Rectal smooth muscle tissue (tissue), 1 donor: ENCODE data around the gene MAPKAPK2.

Experiments used
- H3K27ac ChIP-seq: one replicate; pipeline ENCODE4 v1.7.0; 2013; ENCODE audit warnings: low read depth, low read length, inconsistent platforms
- H3K27me3 ChIP-seq: one replicate; pipeline ENCODE4 v1.7.0; 2013; ENCODE audit warnings: low read length; ENCODE audit not compliant: control insufficient read depth, insufficient read depth
- H3K36me3 ChIP-seq: one replicate; pipeline ENCODE4 v1.7.0; 2013; ENCODE audit warnings: low read length; ENCODE audit not compliant: control insufficient read depth, insufficient read depth
- H3K4me1 ChIP-seq: one replicate; pipeline ENCODE4 v1.7.0; 2013; ENCODE audit warnings: low read length; ENCODE audit not compliant: control insufficient read depth, insufficient read depth
- H3K4me3 ChIP-seq: one replicate; pipeline ENCODE4 v1.7.0; 2013; ENCODE audit warnings: low read length
- H3K9ac ChIP-seq: one replicate; pipeline ENCODE4 v1.7.0; 2013; ENCODE audit warnings: low read length

The MAPKAPK2 gene

GRCh38 chr1:206713070-206713469 lies 28.4 kb downstream of the MAPKAPK2 start:
- Histone ChIP-seq H3K36me3 (no peaks in the 10 kb centered on the region), H3K27ac (peak overlapping the region; percentile 69), H3K27me3 (no peaks in the 10 kb centered on the region), H3K9ac (no peak overlapping the region), H3K4me1 (peaks cover 32% of the 10 kb centered on the region), H3K4me3 (peak overlapping the region; percentile 4)

- no peaks in the 10 kb centered on the region for H3K36me3 ChIP-seq
- H3K27me3 ChIP-seq = no peaks in the 10 kb centered on the region
- no peak overlapping the region for H3K9ac ChIP-seq
- peaks cover 32% of the 10 kb centered on the region for H3K4me1 ChIP-seq
- H3K4me3 ChIP-seq = no peak overlapping the region
- peak overlapping the region; percentile 69 for H3K27ac ChIP-seq
These were observed 29.2 kb downstream of the MAPKAPK2 start for GRCh38 chr1:206713910-206714312.

- H3K27ac ChIP-seq = peak overlapping the region; percentile 69
- H3K4me1 ChIP-seq = peaks cover 26% of the 10 kb centered on the region
- H3K27me3 ChIP-seq = no peaks in the 10 kb centered on the region
- peak overlapping the region; percentile 37 for H3K4me3 ChIP-seq
- H3K9ac ChIP-seq = no peak overlapping the region
- H3K36me3 ChIP-seq = no peaks in the 10 kb centered on the region
These were observed 29.8 kb downstream of the MAPKAPK2 start for GRCh38 chr1:206714331-206715058.

GRCh38 chr1:206715120-206715519 lies 30.4 kb downstream of the MAPKAPK2 start:
- Histone ChIP-seq H3K9ac (no peak overlapping the region), H3K27ac (peak overlapping the region; percentile 69), H3K36me3 (no peaks in the 10 kb centered on the region), H3K4me1 (peaks cover 26% of the 10 kb centered on the region), H3K27me3 (no peaks in the 10 kb centered on the region), H3K4me3 (peak overlapping the region; percentile 37)

- Histone ChIP-seq H3K27ac (no peak overlapping the region), H3K4me3 (no peak overlapping the region), H3K9ac (no peak overlapping the region), H3K4me1 (peaks cover 23% of the 10 kb centered on the region), H3K27me3 (no peaks in the 10 kb centered on the region), H3K36me3 (no peaks in the 10 kb centered on the region)
These were observed 30.9 kb downstream of the MAPKAPK2 start for GRCh38 chr1:206715552-206716158.

GRCh38 chr1:206716159-206716869 lies 31.6 kb downstream of the MAPKAPK2 start:
- Histone ChIP-seq H3K9ac (no peak overlapping the region), H3K27me3 (no peaks in the 10 kb centered on the region), H3K4me1 (peaks cover 23% of the 10 kb centered on the region), H3K4me3 (no peak overlapping the region), H3K36me3 (no peaks in the 10 kb centered on the region), H3K27ac (no peak overlapping the region)

- no peaks in the 10 kb centered on the region for H3K27me3 ChIP-seq
- H3K36me3 ChIP-seq = no peaks in the 10 kb centered on the region
- peaks cover 23% of the 10 kb centered on the region for H3K4me1 ChIP-seq
- no peak overlapping the region for H3K9ac ChIP-seq
- H3K27ac ChIP-seq = no peak overlapping the region
- no peak overlapping the region for H3K4me3 ChIP-seq
These were observed 32.4 kb downstream of the MAPKAPK2 start for GRCh38 chr1:206716870-206717673.

- H3K4me3 ChIP-seq = no peak overlapping the region
- no peaks in the 10 kb centered on the region for H3K27me3 ChIP-seq
- peaks cover 23% of the 10 kb centered on the region for H3K4me1 ChIP-seq
- no peak overlapping the region for H3K9ac ChIP-seq
- H3K36me3 ChIP-seq = no peaks in the 10 kb centered on the region
- H3K27ac ChIP-seq = no peak overlapping the region
These were observed 32.9 kb downstream of the MAPKAPK2 start for GRCh38 chr1:206717674-206717989.

GRCh38 chr1:206719169-206719839 lies 34.6 kb downstream of the MAPKAPK2 start:
- no peak overlapping the region for H3K27ac ChIP-seq
- no peak overlapping the region for H3K4me3 ChIP-seq
- H3K36me3 ChIP-seq = no peaks in the 10 kb centered on the region
- H3K4me1 ChIP-seq = peaks cover 21% of the 10 kb centered on the region
- no peaks in the 10 kb centered on the region for H3K27me3 ChIP-seq
- no peak overlapping the region for H3K9ac ChIP-seq

- peaks cover 8% of the 10 kb centered on the region for H3K4me1 ChIP-seq
- no peaks in the 10 kb centered on the region for H3K27me3 ChIP-seq
- H3K27ac ChIP-seq = no peak overlapping the region
- no peak overlapping the region for H3K4me3 ChIP-seq
- no peak overlapping the region for H3K9ac ChIP-seq
- no peaks in the 10 kb centered on the region for H3K36me3 ChIP-seq
These were observed 36.7 kb downstream of the MAPKAPK2 start for GRCh38 chr1:206721454-206721853.

- H3K9ac ChIP-seq = no peak overlapping the region
- no peak overlapping the region for H3K4me3 ChIP-seq
- H3K36me3 ChIP-seq = no peaks in the 10 kb centered on the region
- peaks cover 9% of the 10 kb centered on the region for H3K4me1 ChIP-seq
- H3K27ac ChIP-seq = no peak overlapping the region
- no peaks in the 10 kb centered on the region for H3K27me3 ChIP-seq
These were observed 38.2 kb downstream of the MAPKAPK2 start for GRCh38 chr1:206722751-206723461.
